HepG2 (cell line): ENCODE data around the gene SYNE3. TPM values are rescaled to one million over a fixed set of nuclear protein-coding genes. Genes with fewer than 3 reads are reported as not detected.

Experiments used
- ARID4A ChIP-seq: sonication (generic); formaldehyde crosslinking; IDR thresholded peaks from 2 replicates; pipeline ENCODE4 v1.5.0; 2020; ENCODE audit warnings: mild to moderate bottlenecking, missing genetic modification reagents, borderline replicate concordance
- ATM ChIP-seq: fragments of 450-650 bp; IDR thresholded peaks from 2 replicates; pipeline ENCODE4 v1.7.1; 2017; ENCODE audit warnings: mild to moderate bottlenecking, borderline replicate concordance
- ELF3 ChIP-seq: IDR thresholded peaks from 2 replicates; pipeline ENCODE4 v1.6.1; 2016; ENCODE audit warnings: missing genetic modification reagents, missing compliant biosample characterization
- FOXJ3 ChIP-seq: sonication (generic); formaldehyde crosslinking; IDR thresholded peaks from 2 replicates; pipeline ENCODE4 v1.4.0; 2020; ENCODE audit warnings: missing genetic modification reagents, mild to moderate bottlenecking, borderline replicate concordance
- HNF4G ChIP-seq, 2 experiments: sonication (generic) in 1 of 2; formaldehyde crosslinking in 1 of 2; IDR thresholded peaks; 2 replicates each; pipeline versions ENCODE4 v1.4.0 to v1.6.1; 2011 to 2020; ENCODE audit warnings: borderline replicate concordance in 2 of 2, low read depth in 2 of 2, mild to moderate bottlenecking in 2 of 2, low read length in 1 of 2, missing genetic modification reagents in 1 of 2, moderate library complexity in 1 of 2
- NFE2L2 ChIP-seq: fragments of 150-350 bp; IDR thresholded peaks from 2 replicates; pipeline ENCODE4 v1.6.1; 2014; ENCODE audit warnings: low read length
- NR1H2 ChIP-seq: sonication (generic); formaldehyde crosslinking; IDR thresholded peaks from 2 replicates; pipeline ENCODE4 v1.8.1; 2022; ENCODE audit warnings: low read depth, missing genetic modification reagents, borderline replicate concordance
- RBM22 ChIP-seq: fragments of 200-400 bp; formaldehyde crosslinking; optimal IDR thresholded peaks from 2 replicates; pipeline ENCODE3; 2017; ENCODE audit warnings: mild to moderate bottlenecking, low read length, moderate library complexity
- SIX4 ChIP-seq: sonication (generic); formaldehyde crosslinking; IDR thresholded peaks from 2 replicates; pipeline ENCODE4 v1.4.0; 2020; ENCODE audit warnings: missing genetic modification reagents
- ZBTB14 ChIP-seq: sonication (generic); formaldehyde crosslinking; IDR thresholded peaks from 2 replicates; pipeline ENCODE4 v1.4.0; 2020; ENCODE audit warnings: missing genetic modification reagents
- ZNF264 ChIP-seq: sonication (generic); formaldehyde crosslinking; IDR thresholded peaks from 2 replicates; pipeline ENCODE4 v1.4.0; 2020; ENCODE audit warnings: missing genetic modification reagents
- ZNF274 ChIP-seq: sonication (generic); formaldehyde crosslinking; IDR thresholded peaks from 2 replicates; pipeline ENCODE4 v1.5.1; 2020; ENCODE audit warnings: mild to moderate bottlenecking, missing genetic modification reagents
- ZNF354B ChIP-seq: sonication (generic); formaldehyde crosslinking; IDR thresholded peaks from 2 replicates; pipeline ENCODE4 v1.8.0; 2022; ENCODE audit warnings: mild to moderate bottlenecking, missing genetic modification reagents
- ZNF430 ChIP-seq: sonication (generic); formaldehyde crosslinking; IDR thresholded peaks from 2 replicates; pipeline ENCODE4 v1.9.0; 2021; ENCODE audit warnings: mild to moderate bottlenecking, missing genetic modification reagents
- ZNF441 ChIP-seq: sonication (generic); formaldehyde crosslinking; IDR thresholded peaks from 2 replicates; pipeline ENCODE4 v1.7.0; 2021; ENCODE audit warnings: missing genetic modification reagents, borderline replicate concordance
- ZNF564 ChIP-seq: sonication (generic); formaldehyde crosslinking; IDR thresholded peaks from 2 replicates; pipeline ENCODE4 v1.8.1; 2023; ENCODE audit warnings: mild to moderate bottlenecking, missing genetic modification reagents
- ZNF609 ChIP-seq: sonication (generic); formaldehyde crosslinking; IDR thresholded peaks from 2 replicates; pipeline ENCODE4 v1.4.0; 2020; ENCODE audit warnings: mild to moderate bottlenecking, missing genetic modification reagents, borderline replicate concordance
- ZSCAN20 ChIP-seq: sonication (generic); formaldehyde crosslinking; IDR thresholded peaks from 2 replicates; pipeline ENCODE4 v1.4.0; 2020; ENCODE audit warnings: missing genetic modification reagents, mild to moderate bottlenecking, borderline replicate concordance
- polyA plus RNA-seq, 8 experiments: library from polyadenylated mRNA; depleted of rRNA in 3 of 8; stranded (reverse) in 7 of 8; unstranded in 1 of 8; fragments of >200 nt; fragmentation: Illumina TruSeq in 4 of 8; extraction: Trizol in 4 of 8; gene quantifications; 2 replicates each; pipeline versions ENCODE4 v1.2.1 to v1.2.3, GENCODE V29; 2011 to 2016; ENCODE audit warnings: low read depth in 4 of 8, missing spikeins in 1 of 8, mixed read lengths in 1 of 8; ENCODE audit not compliant: insufficient read depth in 1 of 8
- total RNA-seq, 5 experiments: library from RNA; depleted of rRNA; stranded (reverse); fragments of >200 nt; fragmentation: Illumina TruSeq; extraction: Trizol; gene quantifications; 2 replicates each; pipeline ENCODE4 v1.2.3, GENCODE V29; 2016; ENCODE audit warnings: low read depth in 1 of 5

Gene SYNE3
- total and polyA plus RNA-seq, 2 of the 13 experiments (the other 11 are each of a cell fraction or from before 2014, with no cell fraction given) = 7.8 to 8.0 TPM

GRCh38 chr14:95537298-95538089, 21.0 kb upstream of the SYNE3 start (continued):
- no peak for TF ChIP-seq ZBTB14 (CRISPR knock-in tag)
- peak; percentile 56 for TF ChIP-seq RBM22
- TF ChIP-seq ZSCAN20 (CRISPR knock-in tag) = no peak
- TF ChIP-seq ZNF430 (CRISPR knock-in tag) = peak; percentile 46; the same call in 1 of the 2 replicates
- TF ChIP-seq ZNF354B (CRISPR knock-in tag) = no peak
- TF ChIP-seq FOXJ3 = peak; percentile 82; the same call in 1 of the 2 replicates
- TF ChIP-seq SIX4 (CRISPR knock-in tag) = peak; percentile 68
- no peak for TF ChIP-seq ATM
- TF ChIP-seq ELF3 (CRISPR knock-in tag) = peak; percentile 82
- TF ChIP-seq ZNF274 (CRISPR knock-in tag) = no peak
- TF ChIP-seq ARID4A (CRISPR knock-in tag) = peak; percentile 36; the same call in 1 of the 2 replicates
- TF ChIP-seq ZNF609 (CRISPR knock-in tag) = peak; percentile 89
- peak; percentile 86; the same call in 1 of the 2 replicates for TF ChIP-seq ZNF264 (CRISPR knock-in tag)
- peak; percentile 59; the same call in 1 of the 2 replicates for TF ChIP-seq HNF4G (IDR thresholded peaks at IDR 0.05; ENCODE audit: borderline replicate concordance, low read depth, low read length)
- TF ChIP-seq HNF4G (CRISPR knock-in tag; IDR thresholded peaks at IDR 0.05; ENCODE audit: borderline replicate concordance, low read depth) = no peak
- 0 out of 2 replicates have a peak, but pooled peaks have one; percentile 58 for TF ChIP-seq ZNF564 (CRISPR knock-in tag)
- TF ChIP-seq NR1H2 = no peak
- TF ChIP-seq ZNF441 (CRISPR knock-in tag) = peak; percentile 43; the same call in 1 of the 2 replicates
- no peak for TF ChIP-seq NFE2L2
